ENCODE data around the gene FOXC2. TPM values are rescaled to one million over a fixed set of nuclear protein-coding genes. Genes with fewer than 3 reads are reported as not detected.

Gene FOXC2
- total RNA-seq, 5 donors from 2014 or later (not counting 1 experiment from before 2014, with no cell fraction given), result not detected

DNA sequence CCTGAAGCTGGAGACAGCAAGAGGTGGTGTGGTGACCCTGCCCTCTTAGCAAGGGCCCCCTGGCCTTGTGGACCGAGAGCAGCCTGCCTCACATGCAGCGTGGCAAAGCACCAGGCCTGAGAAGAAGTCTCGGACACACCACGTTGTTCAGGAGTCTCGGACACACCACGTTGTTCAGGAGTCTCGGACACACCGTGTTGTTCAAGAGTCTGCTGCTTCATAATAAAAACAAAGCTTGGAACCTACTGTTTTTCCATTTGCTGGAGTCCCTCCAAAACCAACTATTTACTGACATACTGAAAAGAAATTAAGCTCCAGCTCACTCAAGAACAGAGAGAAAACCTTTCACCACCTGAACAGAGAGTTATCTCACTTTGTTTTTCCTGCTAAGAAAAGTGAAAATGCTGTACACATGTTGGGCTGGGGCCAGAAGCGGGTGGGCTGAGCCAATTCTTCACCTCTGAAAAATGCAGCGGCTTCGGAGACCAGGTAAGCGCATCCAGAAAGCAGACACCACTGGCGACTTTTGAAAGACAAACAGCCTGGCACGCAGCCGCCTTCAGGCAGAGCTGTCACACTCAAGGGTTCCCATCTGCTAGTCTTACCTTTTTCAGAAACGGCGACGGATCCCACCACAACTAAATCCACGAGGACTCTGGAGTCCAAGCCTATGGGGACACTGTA is 20.5 kb upstream of the FOXC2 start:
- no peak overlapping the region for H3K4me3 ChIP-seq (ENCODE audit: control insufficient read depth in 1 of 2, extremely low read depth in 1 of 2, low read length in 1 of 2)
- Mint-ChIP-seq H3K4me3 (no peak overlapping the region), H3K36me3 (peaks cover 68% of the 10 kb centered on the region), H3K27me3 (no peaks in the 10 kb centered on the region), H3K27ac (no peak overlapping the region), H3K4me1 (peaks cover 0 to 5% (median 0%) of the 10 kb centered on the region in 3 donors), H3K9me3 (no peaks in the 10 kb centered on the region)
- DNase-seq (no peak), ATAC-seq (replicated peaks in 1 of 4) (no peak)
- no peaks in the 10 kb centered on the region for H3K9me3 ChIP-seq
- no peaks in the 10 kb centered on the region for H3K27me3 ChIP-seq (replicated peaks in 1 of 2; ENCODE audit: control insufficient read depth in 2 of 2, extremely low read depth in 1 of 2, insufficient read depth in 2 of 2, low read length in 1 of 2)
- ChIA-PET POLR2A (no interaction called here), CTCF (no interaction called here)
- peaks cover 17 to 63% of the 10 kb centered on the region in 2 donors for H3K36me3 ChIP-seq (ENCODE audit: control insufficient read depth in 2 of 2, extremely low read depth in 1 of 2, insufficient read depth in 1 of 2, low read length in 1 of 2)
- whole genome bisulfite sequencing (ENCODE audit: insufficient coverage), result over 99% methylated on average over 17 of the region's 19 CpGs
- no peak overlapping the region for H3K27ac ChIP-seq (ENCODE audit: low read length)
- H3K4me1 ChIP-seq (ENCODE audit: control insufficient read depth in 1 of 2, extremely low read depth in 1 of 2, insufficient read depth in 2 of 2, low read length in 2 of 2), result no peaks in the 10 kb centered on the region

DNA sequence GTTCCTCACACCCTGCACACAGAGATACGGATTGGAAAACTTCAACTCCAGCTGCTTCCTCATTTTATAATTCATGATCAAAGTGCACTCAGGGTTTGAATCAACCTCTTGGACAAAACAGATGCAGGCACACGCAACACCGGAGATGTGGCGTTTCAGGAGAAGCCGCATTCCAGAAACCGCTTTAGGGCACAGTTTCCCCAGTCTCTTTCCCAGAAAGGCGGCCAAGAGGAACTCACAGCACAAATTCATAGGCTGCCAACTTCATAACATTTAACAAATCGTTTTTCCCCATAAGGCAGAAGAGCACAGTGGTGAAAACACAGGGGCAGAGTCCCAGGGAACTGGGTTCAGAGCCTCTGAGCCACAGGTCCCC is 20.0 kb upstream of the FOXC2 start:
- Mint-ChIP-seq H3K4me1 (peaks cover 0 to 5% (median 0%) of the 10 kb centered on the region in 3 donors), H3K36me3 (peaks cover 68% of the 10 kb centered on the region), H3K4me3 (no peak overlapping the region), H3K27me3 (no peaks in the 10 kb centered on the region), H3K9me3 (no peaks in the 10 kb centered on the region), H3K27ac (no peak overlapping the region)
- no peaks in the 10 kb centered on the region for H3K27me3 ChIP-seq (replicated peaks in 1 of 2; ENCODE audit: control insufficient read depth in 2 of 2, extremely low read depth in 1 of 2, insufficient read depth in 2 of 2, low read length in 1 of 2)
- CTCF ChIA-PET, result no interaction called here
- POLR2A ChIA-PET, result no interaction called here
- no peak overlapping the region for H3K4me3 ChIP-seq (ENCODE audit: control insufficient read depth in 1 of 2, extremely low read depth in 1 of 2, low read length in 1 of 2)
- H3K27ac ChIP-seq (ENCODE audit: low read length), result no peak overlapping the region
- no peaks in the 10 kb centered on the region for H3K4me1 ChIP-seq (ENCODE audit: control insufficient read depth in 1 of 2, extremely low read depth in 1 of 2, insufficient read depth in 2 of 2, low read length in 2 of 2)
- 96% methylated on average over 8 of the region's 8 CpGs for WGBS (ENCODE audit: insufficient coverage)
- ATAC-seq (replicated peaks in 1 of 4) (no peak), DNase-seq (no peak)
- H3K9me3 ChIP-seq, result no peaks in the 10 kb centered on the region
- H3K36me3 ChIP-seq (ENCODE audit: control insufficient read depth in 2 of 2, extremely low read depth in 1 of 2, insufficient read depth in 1 of 2, low read length in 1 of 2), result peaks cover 17 to 58% of the 10 kb centered on the region in 2 donors

DNA sequence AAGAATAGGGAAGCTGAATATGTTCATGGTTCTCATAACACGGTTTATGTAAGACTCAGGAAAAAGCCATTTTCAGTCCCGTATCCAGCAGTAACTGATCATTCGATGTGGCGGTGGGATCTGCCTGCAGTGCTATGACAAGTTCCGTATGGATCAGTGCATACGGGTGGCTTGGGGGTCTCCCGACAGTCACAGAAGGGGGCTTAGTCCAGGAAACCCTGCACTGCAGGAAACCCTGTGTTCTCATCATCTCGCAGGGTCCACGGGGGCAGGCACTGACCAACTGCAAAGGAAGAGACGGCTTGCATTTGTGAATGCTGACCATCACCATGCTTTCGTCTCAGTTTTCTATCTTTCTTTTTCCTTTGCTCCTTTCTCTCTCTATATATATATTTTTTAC is 19.3 kb upstream of the FOXC2 start:
- H3K27ac Mint-ChIP-seq, result no peak overlapping the region
- Histone ChIP-seq H3K27me3 (replicated peaks in 1 of 2; ENCODE audit: control insufficient read depth in 2 of 2, extremely low read depth in 1 of 2, insufficient read depth in 2 of 2, low read length in 1 of 2) (no peaks in the 10 kb centered on the region), H3K27ac (ENCODE audit: low read length) (no peak overlapping the region), H3K4me1 (ENCODE audit: control insufficient read depth in 1 of 2, extremely low read depth in 1 of 2, insufficient read depth in 2 of 2, low read length in 2 of 2) (no peaks in the 10 kb centered on the region), H3K36me3 (ENCODE audit: control insufficient read depth in 2 of 2, extremely low read depth in 1 of 2, insufficient read depth in 1 of 2, low read length in 1 of 2) (peaks cover 17 to 51% of the 10 kb centered on the region in 2 donors), H3K4me3 (ENCODE audit: control insufficient read depth in 1 of 2, extremely low read depth in 1 of 2, low read length in 1 of 2) (no peak overlapping the region), H3K9me3 (no peaks in the 10 kb centered on the region)
- no peak for DNase-seq
- peaks cover 64% of the 10 kb centered on the region for H3K36me3 Mint-ChIP-seq
- ChIA-PET POLR2A (no interaction called here), CTCF (no interaction called here)
- H3K4me1 Mint-ChIP-seq, result peaks cover 0 to 5% (median 2%) of the 10 kb centered on the region in 3 donors
- ATAC-seq (replicated peaks in 1 of 4), result no peak
- no peak overlapping the region for H3K4me3 Mint-ChIP-seq
- WGBS (ENCODE audit: insufficient coverage), result 93% methylated on average over 9 of the region's 11 CpGs
- H3K27me3 Mint-ChIP-seq, result no peaks in the 10 kb centered on the region
- H3K9me3 Mint-ChIP-seq, result no peaks in the 10 kb centered on the region

DNA sequence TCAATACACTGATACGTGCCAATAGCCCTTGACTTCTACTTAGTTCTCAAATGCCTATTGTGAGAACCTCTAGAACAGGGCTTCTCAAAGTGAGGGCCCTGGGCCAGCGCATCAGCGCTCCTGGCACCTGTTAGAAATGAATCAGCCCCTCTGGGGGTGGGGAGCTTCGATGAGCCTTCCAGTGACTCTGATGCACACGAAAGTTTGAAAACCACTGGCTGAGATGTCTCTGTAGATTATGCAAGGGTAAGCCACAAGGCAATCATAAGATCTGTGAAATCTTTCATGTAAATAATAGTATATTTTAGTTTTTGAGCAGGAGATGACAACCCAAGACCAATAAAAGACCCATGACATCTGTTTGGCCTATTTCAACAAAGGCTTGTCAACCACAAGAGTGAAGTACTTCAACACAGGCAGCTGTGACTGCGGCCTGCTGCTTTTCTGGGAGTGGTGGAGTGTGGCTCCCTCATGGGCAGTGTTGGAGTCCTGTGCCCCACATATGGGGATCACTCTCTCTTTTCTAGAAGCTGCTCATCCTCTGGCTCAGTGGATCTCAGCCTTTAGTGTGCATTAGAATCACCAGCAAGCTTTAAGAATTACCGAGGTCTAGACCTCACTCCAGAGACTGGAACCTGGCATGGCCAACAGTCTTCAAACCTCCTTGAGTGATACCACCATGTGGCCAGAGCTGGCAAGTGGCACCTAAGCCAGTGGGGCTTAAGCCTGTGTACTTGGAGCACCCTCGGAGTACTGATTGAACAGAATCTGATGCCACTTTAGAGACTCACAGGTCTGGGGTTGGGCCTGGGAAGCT is 17.3 kb upstream of the FOXC2 start:
- CTCF ChIA-PET, result interaction anchor here in 1 of 2 donors (0.7 kb wide), 1 partner anchor 12 kb away, joined by 3 read pairs; no protein-coding TSS in a partner anchor
- Mint-ChIP-seq H3K9me3 (no peaks in the 10 kb centered on the region), H3K4me1 (peaks cover 16 to 17% (median 16%) of the 10 kb centered on the region in 3 donors), H3K27ac (no peak overlapping the region), H3K27me3 (no peaks in the 10 kb centered on the region), H3K36me3 (peaks cover 47% of the 10 kb centered on the region), H3K4me3 (no peak overlapping the region)
- Histone ChIP-seq H3K4me3 (ENCODE audit: control insufficient read depth in 1 of 2, extremely low read depth in 1 of 2, low read length in 1 of 2) (no peak overlapping the region), H3K4me1 (ENCODE audit: control insufficient read depth in 1 of 2, extremely low read depth in 1 of 2, insufficient read depth in 2 of 2, low read length in 2 of 2) (peaks cover 0 to 9% of the 10 kb centered on the region in 2 experiments), H3K36me3 (ENCODE audit: control insufficient read depth in 2 of 2, extremely low read depth in 1 of 2, insufficient read depth in 1 of 2, low read length in 1 of 2) (peaks cover 15 to 38% of the 10 kb centered on the region in 2 donors), H3K9me3 (no peaks in the 10 kb centered on the region), H3K27ac (ENCODE audit: low read length) (no peak overlapping the region), H3K27me3 (replicated peaks in 1 of 2; ENCODE audit: control insufficient read depth in 2 of 2, extremely low read depth in 1 of 2, insufficient read depth in 2 of 2, low read length in 1 of 2) (no peaks in the 10 kb centered on the region)
- POLR2A ChIA-PET, result no interaction called here
- WGBS (ENCODE audit: insufficient coverage), result 82% methylated on average over 3 of the region's 8 CpGs
- no peak for DNase-seq
- ATAC-seq (replicated peaks in 1 of 4), result peak in 2 of 4 experiments; percentile 50 to 67

DNA sequence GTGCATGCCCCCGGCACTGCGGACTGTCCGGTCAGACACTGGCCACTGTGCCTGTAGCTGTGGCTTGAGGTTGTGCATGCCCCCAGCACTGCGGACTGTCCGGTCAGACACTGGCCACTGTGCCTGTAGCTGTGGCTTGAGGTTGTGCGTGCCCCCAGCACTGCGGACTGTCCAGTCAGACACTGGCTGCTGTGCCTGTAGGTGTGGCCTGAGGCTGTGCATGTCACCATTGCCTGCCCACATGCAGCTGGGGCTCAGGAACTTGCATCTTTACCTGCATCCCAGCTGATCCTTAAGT is 16.8 kb upstream of the FOXC2 start:
- H3K9me3 ChIP-seq, result no peaks in the 10 kb centered on the region
- H3K4me3 ChIP-seq (ENCODE audit: control insufficient read depth in 1 of 2, extremely low read depth in 1 of 2, low read length in 1 of 2), result no peak overlapping the region
- H3K4me1 Mint-ChIP-seq, result peaks cover 18 to 20% (median 18%) of the 10 kb centered on the region in 3 donors
- CTCF ChIA-PET, result no interaction called here
- H3K36me3 ChIP-seq (ENCODE audit: control insufficient read depth in 2 of 2, extremely low read depth in 1 of 2, insufficient read depth in 1 of 2, low read length in 1 of 2), result peaks cover 13 to 38% of the 10 kb centered on the region in 2 donors
- no peak overlapping the region for H3K27ac ChIP-seq (ENCODE audit: low read length)
- no peak overlapping the region for H3K4me3 Mint-ChIP-seq
- POLR2A ChIA-PET, result no interaction called here
- no peak for DNase-seq
- no peaks in the 10 kb centered on the region for H3K27me3 Mint-ChIP-seq
- WGBS (ENCODE audit: insufficient coverage), result 98% methylated on average over 5 of the region's 7 CpGs
- H3K27ac Mint-ChIP-seq, result no peak overlapping the region
- H3K27me3 ChIP-seq (replicated peaks in 1 of 2; ENCODE audit: control insufficient read depth in 2 of 2, extremely low read depth in 1 of 2, insufficient read depth in 2 of 2, low read length in 1 of 2), result no peaks in the 10 kb centered on the region
- no peaks in the 10 kb centered on the region for H3K9me3 Mint-ChIP-seq
- ATAC-seq (replicated peaks in 1 of 4), result no peak
- peaks cover 42% of the 10 kb centered on the region for H3K36me3 Mint-ChIP-seq
- H3K4me1 ChIP-seq (ENCODE audit: control insufficient read depth in 1 of 2, extremely low read depth in 1 of 2, insufficient read depth in 2 of 2, low read length in 2 of 2), result peaks cover 2 to 14% of the 10 kb centered on the region in 2 experiments

DNA sequence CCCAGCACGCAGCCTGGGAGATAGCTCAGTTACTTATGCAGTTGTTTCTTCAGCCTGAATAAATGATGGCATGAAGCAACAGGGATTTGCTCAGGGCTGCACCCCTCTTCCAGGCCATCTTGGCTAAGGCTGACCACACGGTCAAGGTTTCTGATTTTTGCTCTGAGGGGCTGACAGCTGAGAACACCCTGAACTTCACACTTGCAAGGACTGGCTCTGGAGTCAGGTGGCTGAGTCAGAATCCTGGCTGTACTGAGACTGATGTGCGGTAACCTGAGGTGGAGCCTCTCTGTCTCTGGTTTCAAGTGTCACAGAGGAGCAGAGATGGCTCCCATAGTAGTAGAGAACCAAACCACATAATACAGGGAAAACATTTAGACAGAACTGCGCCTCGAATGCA is 16.3 kb upstream of the FOXC2 start:
- WGBS (ENCODE audit: insufficient coverage), result 94% methylated on average over 2 of the region's 5 CpGs
- CTCF ChIA-PET, result interaction anchor here in 1 of 2 donors (1.0 kb wide), 1 partner anchor 14 kb away, joined by 4 read pairs; no protein-coding TSS in a partner anchor

More for the DNA sequence above, 16.3 kb upstream of the FOXC2 start:
- Histone ChIP-seq H3K36me3 (ENCODE audit: control insufficient read depth in 2 of 2, extremely low read depth in 1 of 2, insufficient read depth in 1 of 2, low read length in 1 of 2) (peaks cover 9 to 34% of the 10 kb centered on the region in 2 donors), H3K27me3 (replicated peaks in 1 of 2; ENCODE audit: control insufficient read depth in 2 of 2, extremely low read depth in 1 of 2, insufficient read depth in 2 of 2, low read length in 1 of 2) (peaks cover 0 to 1% of the 10 kb centered on the region in 2 experiments), H3K4me1 (ENCODE audit: control insufficient read depth in 1 of 2, extremely low read depth in 1 of 2, insufficient read depth in 2 of 2, low read length in 2 of 2) (peaks cover 2 to 16% of the 10 kb centered on the region in 2 experiments), H3K27ac (ENCODE audit: low read length) (no peak overlapping the region), H3K9me3 (no peaks in the 10 kb centered on the region), H3K4me3 (ENCODE audit: control insufficient read depth in 1 of 2, extremely low read depth in 1 of 2, low read length in 1 of 2) (no peak overlapping the region)
- Mint-ChIP-seq H3K36me3 (peaks cover 37% of the 10 kb centered on the region), H3K27ac (no peak overlapping the region), H3K9me3 (no peaks in the 10 kb centered on the region), H3K27me3 (no peaks in the 10 kb centered on the region), H3K4me3 (no peak overlapping the region), H3K4me1 (peaks cover 22 to 23% (median 22%) of the 10 kb centered on the region in 3 donors)
- POLR2A ChIA-PET, result interaction anchor here in 1 of 2 donors (0.6 kb wide), 1 partner anchor 753 kb away, joined by 8 read pairs; no protein-coding TSS in a partner anchor
- no peak for DNase-seq
- ATAC-seq (replicated peaks in 1 of 4), result no peak
